Transverse colon (tissue), 4 donors: ENCODE data around the gene SELENOS. TPM values are rescaled to one million over a fixed set of nuclear protein-coding genes. Genes with fewer than 3 reads are reported as not detected.

Experiments used
- DNase-seq: peaks from one replicate; pipeline ENCODE4 v3.0.0-alpha.2; 2019
- H3K27ac ChIP-seq, 4 donors: fragments of 200-600 bp; sonication (generic); 2 replicates each; pipeline ENCODE4 v1.5.1; 2016 to 2018; ENCODE audit warnings: inconsistent platforms in 4 of 4
- H3K27me3 ChIP-seq: fragments of 200-600 bp; sonication (generic); 2 replicates; pipeline ENCODE4 v1.5.1; 2017; ENCODE audit warnings: inconsistent platforms
- H3K36me3 ChIP-seq, 4 donors: fragments of 200-600 bp; sonication (generic); 2 replicates each; pipeline ENCODE4 v1.5.1; 2017 to 2019; ENCODE audit warnings: inconsistent platforms in 4 of 4
- H3K4me1 ChIP-seq, 4 donors: fragments of 200-600 bp; sonication (generic); 2 replicates each; pipeline ENCODE4 v1.5.1; 2017 to 2020; ENCODE audit warnings: inconsistent platforms in 4 of 4
- H3K4me3 ChIP-seq, 4 donors: fragments of 200-600 bp; sonication (generic); 1 replicate in 1 of 4; 2 replicates in 3 of 4; pipeline versions ENCODE4 v1.5.1 to v1.6.1; 2017 to 2019; ENCODE audit warnings: inconsistent platforms in 4 of 4
- H3K9me3 ChIP-seq, 2 donors: fragments of 200-600 bp; sonication (generic); 2 replicates each; pipeline ENCODE4 v1.5.1; 2017 to 2019; ENCODE audit warnings: inconsistent platforms in 2 of 2
- CTCF ChIP-seq, 5 experiments: fragments of 200-600 bp in 3 of 5; fragments of 450-650 bp in 2 of 5; sonication (generic) in 3 of 5; IDR thresholded peaks; 1 replicate in 2 of 5; 2 replicates in 3 of 5; pipeline ENCODE4 v1.5.1; 2016 to 2017; ENCODE audit warnings: antibody characterized with exemption in 5 of 5, inconsistent platforms in 3 of 5, mild to moderate bottlenecking in 2 of 5, moderate library complexity in 1 of 5
- EP300 ChIP-seq: sonication (generic); formaldehyde crosslinking; IDR thresholded peaks from one replicate; pipeline ENCODE4 v1.6.1; 2017; ENCODE audit warnings: antibody characterized with exemption, low read depth
- POLR2A ChIP-seq: fragments of 450-650 bp; IDR thresholded peaks from one replicate; pipeline ENCODE4 v1.6.1; 2016; ENCODE audit warnings: antibody characterized with exemption, mild to moderate bottlenecking, moderate library complexity
- POLR2AphosphoS5 ChIP-seq, 3 donors: sonication (generic); formaldehyde crosslinking; IDR thresholded peaks; one replicate each; pipeline ENCODE4 v1.6.1; 2016; ENCODE audit warnings: antibody characterized with exemption in 3 of 3
- WGBS, 2 donors: methylation state at CpG; one replicate each; pipeline ENCODE4 v1.1.5; 2018; ENCODE audit warnings: low coverage in 1 of 2; 5-methylcytosine and 5-hydroxymethylcytosine counted together
- in situ Hi-C, 4 donors: fragments of 200-750 bp; cut with MboI; loops; one replicate each; pipeline versions ENCODE4 v1.15.0 to v1.15.1; 2017; ENCODE audit warnings: low sequenced_read_pairs in 3 of 4, low pct_ligation_motif_present in 1 of 4, low pct_unique_long_range_greater_than_20kb in 1 of 4
- intact Hi-C: fragments of 100-400 bp; cut with DNase I; formaldehyde crosslinking; loops from one replicate; pipeline ENCODE4 v1.15.1; 2023; ENCODE audit warnings: low total_unique reads
- total RNA-seq, 4 donors: library from RNA; depleted of rRNA; stranded (reverse); fragments of >200 nt; gene quantifications; one replicate each; pipeline ENCODE4 v1.1.0, GENCODE V29; 2016

Gene SELENOS
- total RNA-seq, 4 donors from 2014 or later, result 24.9 to 128 (median 120) TPM

DNA sequence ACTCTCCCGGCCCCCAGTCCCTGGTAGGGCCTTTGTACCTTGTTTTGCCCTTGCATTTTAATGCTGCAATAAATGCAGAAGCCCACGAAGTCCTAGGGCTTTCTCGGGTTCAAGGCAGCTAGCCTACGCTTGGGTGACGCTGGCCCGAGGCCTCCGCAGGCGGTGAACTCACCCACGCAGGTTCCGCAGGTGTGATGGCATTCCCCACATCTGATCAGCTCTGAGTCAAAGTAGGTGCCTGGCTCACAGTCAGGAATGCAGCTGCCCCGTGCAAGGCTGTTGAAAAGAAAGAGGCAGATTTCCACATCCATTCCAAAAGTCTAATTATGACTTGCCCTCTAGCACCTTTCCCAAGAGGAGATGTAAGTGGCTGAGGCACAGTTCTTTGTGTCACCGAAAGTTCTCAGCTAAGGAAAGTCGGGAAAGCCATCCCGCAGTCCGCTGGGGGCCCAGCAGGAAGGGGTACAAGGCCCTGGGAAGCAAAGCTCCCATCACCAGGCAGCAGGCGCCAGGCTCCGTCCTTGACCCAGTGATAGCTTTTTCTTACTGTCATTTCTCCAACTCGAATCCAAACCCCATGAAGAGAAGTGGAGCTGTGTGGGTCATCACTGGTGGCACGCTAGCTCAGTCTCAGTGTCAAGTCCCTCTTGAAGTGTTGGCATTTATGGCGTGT lies 41.0 kb upstream of the SELENOS start:
- no peak overlapping the region for H3K4me3 ChIP-seq
- H3K36me3 ChIP-seq, result no peaks in the 10 kb centered on the region
- in situ Hi-C loops (loop anchor here in 1 of 4 donors (25.0 kb wide), 1 partner anchor 169 kb away; the partner anchor contains the start of gene PCSK6), intact Hi-C loops (no loop called here)
- TF ChIP-seq EP300, result no peak
- no peak for TF ChIP-seq POLR2AphosphoS5 (IDR thresholded peaks at IDR 0.05)
- H3K27ac ChIP-seq, result no peak overlapping the region
- 83 to 86% methylated on average over 2 to 20 of the region's 20 CpGs for WGBS, 2 donors
- DNase-seq, result no peak
- no peaks in the 10 kb centered on the region for H3K4me1 ChIP-seq
- H3K27me3 ChIP-seq, result no peaks in the 10 kb centered on the region
- H3K9me3 ChIP-seq, result no peaks in the 10 kb centered on the region

- Histone ChIP-seq H3K27me3 (no peaks in the 10 kb centered on the region), H3K4me3 (no peak overlapping the region), H3K4me1 (no peaks in the 10 kb centered on the region), H3K9me3 (no peaks in the 10 kb centered on the region), H3K27ac (no peak overlapping the region), H3K36me3 (no peaks in the 10 kb centered on the region)
- intact Hi-C loops, result no loop called here
- in situ Hi-C loops, result loop anchor here in 1 of 4 donors (25.0 kb wide), 1 partner anchor 170 kb away; the partner anchor contains the start of gene PCSK6
- DNase-seq, result no peak
- TF ChIP-seq POLR2AphosphoS5 (IDR thresholded peaks at IDR 0.05), result no peak
- no peak for TF ChIP-seq EP300
- no peak for TF ChIP-seq POLR2A
- no peak for TF ChIP-seq CTCF (IDR thresholded peaks at IDR 0.05)
- WGBS, 2 donors, result 76 to 87% methylated on average over 5 to 6 of the region's 6 CpGs
Measured at GRCh38 chr15:101317336-101317872, 40.1 kb upstream of the SELENOS start.

DNA sequence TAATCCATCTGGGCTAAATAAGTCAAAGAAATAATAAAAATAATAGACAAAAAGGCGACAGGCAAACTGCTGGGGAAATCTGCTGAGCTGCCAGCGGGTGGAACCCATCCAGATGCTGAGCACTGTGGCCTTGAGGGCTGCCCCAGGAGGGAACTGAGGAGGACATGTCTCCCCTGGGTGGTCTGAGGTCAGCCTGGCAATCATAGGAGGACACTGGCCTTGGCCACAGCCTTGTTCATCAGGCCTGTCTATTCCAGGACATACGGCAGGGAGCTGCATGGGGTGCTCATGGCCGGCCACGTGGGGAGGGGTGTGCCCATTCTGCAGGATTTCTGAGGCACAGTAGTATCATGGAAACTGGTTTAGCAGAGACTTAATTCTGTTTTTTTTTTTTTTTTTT lies 39.2 kb upstream of the SELENOS start:
- TF ChIP-seq CTCF (IDR thresholded peaks at IDR 0.05) (no peak), POLR2A (no peak), EP300 (no peak), POLR2AphosphoS5 (IDR thresholded peaks at IDR 0.05) (no peak)
- in situ Hi-C loops, result loop anchor here in 1 of 4 donors (25.0 kb wide), 1 partner anchor 171 kb away; the partner anchor contains the start of gene PCSK6
- Histone ChIP-seq H3K27me3 (no peaks in the 10 kb centered on the region), H3K36me3 (no peaks in the 10 kb centered on the region), H3K4me3 (no peak overlapping the region), H3K9me3 (no peaks in the 10 kb centered on the region), H3K4me1 (no peaks in the 10 kb centered on the region), H3K27ac (no peak overlapping the region)
- no peak for DNase-seq
- 89 to 91% methylated on average over 5 of the region's 5 CpGs for WGBS, 2 donors
- intact Hi-C loops, result no loop called here

DNA sequence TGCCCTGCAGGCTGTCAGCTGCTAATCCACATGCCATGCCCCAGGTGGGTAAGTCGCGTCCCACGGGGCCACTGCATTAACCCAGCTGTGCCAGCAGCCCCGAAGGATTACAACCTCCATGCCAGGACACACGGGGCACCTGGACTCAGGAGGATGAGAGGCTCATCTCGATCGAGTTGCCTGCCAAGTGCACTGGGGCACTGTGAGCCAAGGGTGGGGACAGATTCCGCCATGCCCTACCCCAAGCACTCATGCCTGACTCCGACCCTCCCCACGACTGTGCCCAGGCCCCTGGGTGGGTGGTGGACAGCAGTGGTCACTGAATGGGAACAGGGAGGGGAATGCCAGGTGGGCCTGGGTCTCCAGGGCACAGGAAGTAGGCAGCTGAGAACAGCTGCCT lies 38.5 kb upstream of the SELENOS start:
- no peak for DNase-seq
- no peak overlapping the region for H3K4me3 ChIP-seq
- H3K36me3 ChIP-seq, result no peaks in the 10 kb centered on the region
- intact Hi-C loops, result no loop called here
- H3K9me3 ChIP-seq, result no peaks in the 10 kb centered on the region
- H3K27me3 ChIP-seq, result no peaks in the 10 kb centered on the region
- no peak overlapping the region for H3K27ac ChIP-seq
- 78% methylated on average over 10 of the region's 10 CpGs; no CpG with 5 or more reads in 1 of the 2 donors for WGBS, 2 donors
- in situ Hi-C loops, result loop anchor here in 1 of 4 donors (25.0 kb wide), 1 partner anchor 172 kb away; the partner anchor contains the start of gene PCSK6
- TF ChIP-seq POLR2AphosphoS5 (IDR thresholded peaks at IDR 0.05) (no peak), EP300 (no peak), CTCF (IDR thresholded peaks at IDR 0.05) (no peak), POLR2A (no peak)
- no peaks in the 10 kb centered on the region for H3K4me1 ChIP-seq
